ENCODE measurements around the gene HPCAL4.

DNA sequence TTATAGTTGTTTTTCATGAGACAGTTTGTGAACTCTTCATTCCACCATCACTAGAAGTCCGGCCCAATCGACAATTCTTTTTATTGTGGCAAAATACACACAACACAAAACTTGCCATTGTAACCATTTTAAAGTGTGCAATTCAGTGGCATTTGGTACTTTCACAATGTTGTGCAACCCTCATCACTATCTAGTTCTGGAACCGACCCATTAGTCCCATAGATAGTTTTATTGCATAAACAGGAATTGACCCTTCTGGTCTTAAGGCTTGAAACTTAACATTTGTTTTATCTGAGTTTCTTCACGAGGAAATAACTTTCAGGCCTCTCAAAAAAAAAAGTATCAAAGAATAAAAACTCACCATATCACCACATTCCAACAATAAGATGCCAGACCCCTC, 38.6 kb upstream of the HPCAL4 start:
- TF ChIP-seq CEBPB (IDR thresholded peaks at IDR 0.05; ENCODE audit: borderline replicate concordance in 1 of 2, low read depth in 2 of 2, low read length in 2 of 2) (no peak), POLR2A (IDR thresholded peaks at IDR 0.05; ENCODE audit: low read depth, low read length) (no peak)

Data from GM12878 (cell line).